Cardiac muscle cell (in vitro differentiated cells and primary cell): ENCODE results near the gene PPP1R9A. TPM values are rescaled to one million over a fixed set of nuclear protein-coding genes. Genes with fewer than 3 reads are reported as not detected.

ENCODE experiments used
- DNase-seq, 2 donors: peaks; one replicate each; pipeline versions ENCODE4 v3.0.0 to v3.0.0-alpha.2; 2010 to 2017; ENCODE audit warnings: low read depth in 1 of 2, low spot score in 1 of 2
- H3K27ac ChIP-seq: fragments of 200-600 bp; sonication (generic); 2 replicates; pipeline ENCODE4 v1.5.1; 2016
- H3K27me3 ChIP-seq: fragments of 200-600 bp; sonication (generic); 2 replicates; pipeline ENCODE4 v1.6.0; 2016; ENCODE audit warnings: control low read depth
- H3K36me3 ChIP-seq: fragments of 200-600 bp; sonication (generic); 2 replicates; pipeline ENCODE4 v1.5.1; 2016; ENCODE audit warnings: control low read depth
- H3K4me1 ChIP-seq: fragments of 200-600 bp; sonication (generic); 2 replicates; pipeline ENCODE4 v1.8.1; 2017; ENCODE audit warnings: low read depth, mild to moderate bottlenecking, mixed run types
- H3K4me3 ChIP-seq: fragments of 200-600 bp; sonication (generic); 2 replicates; pipeline ENCODE4 v1.5.1; 2016; ENCODE audit warnings: mild to moderate bottlenecking
- H3K9me3 ChIP-seq: fragments of 200-600 bp; sonication (generic); 2 replicates; pipeline ENCODE4 v1.5.1; 2017; ENCODE audit warnings: low read depth, mild to moderate bottlenecking, control low read depth
- polyA plus RNA-seq: library from polyadenylated mRNA; unstranded; fragments of >200 nt; fragmentation: Nextera tagmentation; extraction: Ambion mirVana; gene quantifications from 2 replicates; pipeline ENCODE4 v1.2.1, GENCODE V29; 2016
- total RNA-seq: library from RNA; depleted of rRNA; stranded (reverse); fragments of >200 nt; gene quantifications from 2 replicates; pipeline ENCODE4 v1.2.3, GENCODE V29; 2016
- TF ChIP-seq, protein P1 (sequence below): IDR thresholded peaks from 2 replicates; pipeline ENCODE4 v1.5.1; 2012; ENCODE audit warnings: low read depth, mild to moderate bottlenecking, low read length

PPP1R9A gene
- total and polyA plus RNA-seq, 2 experiments from 2014 or later, result 21.4 to 41.5 TPM

DNA sequence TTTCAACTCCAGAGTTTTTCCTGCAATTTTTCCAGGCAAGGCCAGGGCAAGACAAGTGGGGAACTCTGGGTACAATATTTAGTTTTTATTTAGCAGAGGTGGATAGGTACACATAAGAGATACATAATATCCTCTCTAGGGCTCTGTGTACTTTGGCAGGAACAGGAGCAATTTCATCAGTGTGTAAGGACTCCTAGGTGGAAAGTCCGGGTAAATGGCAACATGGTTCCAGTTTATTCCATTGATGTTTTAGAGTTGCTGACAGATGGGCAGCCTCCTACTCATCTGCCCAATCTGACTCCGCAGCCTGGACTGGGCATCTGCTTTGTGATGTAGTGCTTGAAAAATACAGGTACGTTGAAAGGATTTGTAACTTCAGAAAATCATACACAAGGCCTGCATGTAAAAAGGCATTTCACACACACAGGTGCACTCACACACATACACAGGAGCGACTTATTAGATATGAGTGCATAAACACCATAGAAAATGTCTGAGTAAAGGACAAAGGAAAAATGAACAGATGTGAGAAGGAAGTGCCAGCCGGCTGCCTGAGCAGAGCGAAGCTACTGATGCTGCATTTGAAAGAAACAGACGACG lies 411.2 kb downstream of the PPP1R9A start:
- TF ChIP-seq, protein P1, sequence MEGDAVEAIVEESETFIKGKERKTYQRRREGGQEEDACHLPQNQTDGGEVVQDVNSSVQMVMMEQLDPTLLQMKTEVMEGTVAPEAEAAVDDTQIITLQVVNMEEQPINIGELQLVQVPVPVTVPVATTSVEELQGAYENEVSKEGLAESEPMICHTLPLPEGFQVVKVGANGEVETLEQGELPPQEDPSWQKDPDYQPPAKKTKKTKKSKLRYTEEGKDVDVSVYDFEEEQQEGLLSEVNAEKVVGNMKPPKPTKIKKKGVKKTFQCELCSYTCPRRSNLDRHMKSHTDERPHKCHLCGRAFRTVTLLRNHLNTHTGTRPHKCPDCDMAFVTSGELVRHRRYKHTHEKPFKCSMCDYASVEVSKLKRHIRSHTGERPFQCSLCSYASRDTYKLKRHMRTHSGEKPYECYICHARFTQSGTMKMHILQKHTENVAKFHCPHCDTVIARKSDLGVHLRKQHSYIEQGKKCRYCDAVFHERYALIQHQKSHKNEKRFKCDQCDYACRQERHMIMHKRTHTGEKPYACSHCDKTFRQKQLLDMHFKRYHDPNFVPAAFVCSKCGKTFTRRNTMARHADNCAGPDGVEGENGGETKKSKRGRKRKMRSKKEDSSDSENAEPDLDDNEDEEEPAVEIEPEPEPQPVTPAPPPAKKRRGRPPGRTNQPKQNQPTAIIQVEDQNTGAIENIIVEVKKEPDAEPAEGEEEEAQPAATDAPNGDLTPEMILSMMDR, result no peak
- H3K4me1 ChIP-seq, result no peaks in the 10 kb centered on the region
- no peak for DNase-seq

GRCh38 chr7:95319570-95319969 lies 412.2 kb downstream of the PPP1R9A start:
- Histone ChIP-seq H3K9me3 (no peaks in the 10 kb centered on the region), H3K27me3 (peaks cover 11% of the 10 kb centered on the region), H3K27ac (no peak overlapping the region), H3K4me1 (no peaks in the 10 kb centered on the region), H3K36me3 (no peaks in the 10 kb centered on the region), H3K4me3 (no peak overlapping the region)
- TF ChIP-seq, protein P1, result no peak
- no peak for DNase-seq

More for the DNA sequence above, 411.2 kb downstream of the PPP1R9A start:
- H3K36me3 ChIP-seq, result no peaks in the 10 kb centered on the region
- H3K27ac ChIP-seq, result no peak overlapping the region
- no peak overlapping the region for H3K4me3 ChIP-seq
- H3K27me3 ChIP-seq, result peaks cover under 1% of the 10 kb centered on the region
- H3K9me3 ChIP-seq, result no peaks in the 10 kb centered on the region

- Histone ChIP-seq H3K27ac (no peak overlapping the region), H3K27me3 (peaks cover 21% of the 10 kb centered on the region), H3K4me3 (no peak overlapping the region), H3K9me3 (no peaks in the 10 kb centered on the region), H3K4me1 (no peaks in the 10 kb centered on the region), H3K36me3 (no peaks in the 10 kb centered on the region)
- TF ChIP-seq, protein P1, result no peak
- no peak for DNase-seq
These were observed 413.3 kb downstream of the PPP1R9A start for GRCh38 chr7:95320651-95321050.

- Histone ChIP-seq H3K36me3 (no peaks in the 10 kb centered on the region), H3K9me3 (no peaks in the 10 kb centered on the region), H3K4me3 (no peak overlapping the region), H3K27me3 (peaks cover 21% of the 10 kb centered on the region), H3K4me1 (no peaks in the 10 kb centered on the region), H3K27ac (no peak overlapping the region)
- TF ChIP-seq, protein P1, result no peak
- no peak for DNase-seq
These were observed 414.3 kb downstream of the PPP1R9A start for GRCh38 chr7:95321720-95322119.

- TF ChIP-seq, protein P1, result no peak
- Histone ChIP-seq H3K27me3 (peaks cover 21% of the 10 kb centered on the region), H3K9me3 (no peaks in the 10 kb centered on the region), H3K36me3 (no peaks in the 10 kb centered on the region), H3K4me1 (no peaks in the 10 kb centered on the region), H3K27ac (no peak overlapping the region), H3K4me3 (no peak overlapping the region)
- no peak for DNase-seq
These were observed 415.0 kb downstream of the PPP1R9A start for GRCh38 chr7:95322396-95322795.
